ENCODE measurements around the gene IKZF3. TPM values are rescaled to one million over a fixed set of nuclear protein-coding genes. Genes with fewer than 3 reads are reported as not detected.
"Not testable (repeated sequence)": the region's sequence is repeated elsewhere in the genome, so short reads cannot be mapped to it uniquely, and the experiment has no call there.

The IKZF3 gene
- total and polyA plus RNA-seq, 7 donors: under 0.01 to 12.3 (median 0.36) TPM

DNA sequence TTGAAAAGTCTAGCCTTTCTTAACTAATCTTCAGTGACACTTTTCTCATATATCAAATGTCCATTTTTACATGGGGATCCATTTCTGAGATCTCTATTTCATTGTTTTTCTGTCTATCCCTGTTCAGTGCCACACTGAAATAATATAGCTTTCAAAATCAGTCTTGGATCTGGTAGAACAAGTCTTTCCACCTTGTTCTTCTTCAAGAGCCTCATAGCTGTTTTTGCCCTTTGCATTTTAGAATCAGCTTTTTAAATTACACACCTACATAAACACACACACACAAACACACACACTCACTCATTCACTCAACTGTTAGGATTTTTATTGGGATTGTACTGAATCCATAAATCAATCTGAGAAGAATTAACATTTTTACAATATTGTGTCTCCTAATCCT, 35.1 kb upstream of the IKZF3 start:
- Histone ChIP-seq H3K4me3 (no peak overlapping the region), H3K36me3 (peaks cover 0 to 4% (median 0%) of the 10 kb centered on the region in 4 donors), H3K27ac (no peak overlapping the region), H3K4me1 (no peaks in the 10 kb centered on the region), H3K9me3 (no peaks in the 10 kb centered on the region), H3K27me3 (no peaks in the 10 kb centered on the region)
- intact Hi-C loops (cut with DNase I): no loop called here
- no peak for DNase-seq
- TF ChIP-seq POLR2A (IDR thresholded peaks at IDR 0.05): no peak

DNA sequence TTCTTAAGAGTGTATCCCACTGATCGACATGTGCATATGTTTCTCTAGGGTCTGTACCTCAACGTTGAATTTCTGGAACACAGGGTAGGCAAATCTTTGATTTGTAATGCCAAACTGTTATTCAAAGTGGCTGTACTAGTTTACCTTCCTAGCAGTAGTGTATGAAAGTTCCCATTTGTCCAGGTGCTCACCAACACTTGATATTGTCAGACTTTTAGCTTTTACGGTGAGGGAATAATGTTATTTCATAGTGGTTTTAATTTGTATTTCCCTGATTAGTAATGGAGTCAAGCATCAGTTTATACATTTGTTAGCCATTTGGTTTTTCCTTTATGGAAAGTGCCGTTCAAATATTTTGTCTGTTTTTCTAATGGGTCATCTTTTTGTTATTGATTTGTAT, 34.0 kb upstream of the IKZF3 start:
- Histone ChIP-seq H3K9me3 (no peaks in the 10 kb centered on the region), H3K4me1 (no peaks in the 10 kb centered on the region), H3K27me3 (no peaks in the 10 kb centered on the region), H3K27ac (no peak overlapping the region), H3K4me3 (no peak overlapping the region), H3K36me3 (no peaks in the 10 kb centered on the region)
- 94 to 97% methylated on average over 4 of the region's 4 CpGs for WGBS, 2 donors
- TF ChIP-seq, protein P1, sequence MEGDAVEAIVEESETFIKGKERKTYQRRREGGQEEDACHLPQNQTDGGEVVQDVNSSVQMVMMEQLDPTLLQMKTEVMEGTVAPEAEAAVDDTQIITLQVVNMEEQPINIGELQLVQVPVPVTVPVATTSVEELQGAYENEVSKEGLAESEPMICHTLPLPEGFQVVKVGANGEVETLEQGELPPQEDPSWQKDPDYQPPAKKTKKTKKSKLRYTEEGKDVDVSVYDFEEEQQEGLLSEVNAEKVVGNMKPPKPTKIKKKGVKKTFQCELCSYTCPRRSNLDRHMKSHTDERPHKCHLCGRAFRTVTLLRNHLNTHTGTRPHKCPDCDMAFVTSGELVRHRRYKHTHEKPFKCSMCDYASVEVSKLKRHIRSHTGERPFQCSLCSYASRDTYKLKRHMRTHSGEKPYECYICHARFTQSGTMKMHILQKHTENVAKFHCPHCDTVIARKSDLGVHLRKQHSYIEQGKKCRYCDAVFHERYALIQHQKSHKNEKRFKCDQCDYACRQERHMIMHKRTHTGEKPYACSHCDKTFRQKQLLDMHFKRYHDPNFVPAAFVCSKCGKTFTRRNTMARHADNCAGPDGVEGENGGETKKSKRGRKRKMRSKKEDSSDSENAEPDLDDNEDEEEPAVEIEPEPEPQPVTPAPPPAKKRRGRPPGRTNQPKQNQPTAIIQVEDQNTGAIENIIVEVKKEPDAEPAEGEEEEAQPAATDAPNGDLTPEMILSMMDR (IDR thresholded peaks at IDR 0.05): no peak
- TF ChIP-seq POLR2AphosphoS5 (IDR thresholded peaks at IDR 0.05) (no peak), POLR2A (IDR thresholded peaks at IDR 0.05) (no peak)
- intact Hi-C loops (cut with DNase I): no loop called here
- no peak for DNase-seq

DNA sequence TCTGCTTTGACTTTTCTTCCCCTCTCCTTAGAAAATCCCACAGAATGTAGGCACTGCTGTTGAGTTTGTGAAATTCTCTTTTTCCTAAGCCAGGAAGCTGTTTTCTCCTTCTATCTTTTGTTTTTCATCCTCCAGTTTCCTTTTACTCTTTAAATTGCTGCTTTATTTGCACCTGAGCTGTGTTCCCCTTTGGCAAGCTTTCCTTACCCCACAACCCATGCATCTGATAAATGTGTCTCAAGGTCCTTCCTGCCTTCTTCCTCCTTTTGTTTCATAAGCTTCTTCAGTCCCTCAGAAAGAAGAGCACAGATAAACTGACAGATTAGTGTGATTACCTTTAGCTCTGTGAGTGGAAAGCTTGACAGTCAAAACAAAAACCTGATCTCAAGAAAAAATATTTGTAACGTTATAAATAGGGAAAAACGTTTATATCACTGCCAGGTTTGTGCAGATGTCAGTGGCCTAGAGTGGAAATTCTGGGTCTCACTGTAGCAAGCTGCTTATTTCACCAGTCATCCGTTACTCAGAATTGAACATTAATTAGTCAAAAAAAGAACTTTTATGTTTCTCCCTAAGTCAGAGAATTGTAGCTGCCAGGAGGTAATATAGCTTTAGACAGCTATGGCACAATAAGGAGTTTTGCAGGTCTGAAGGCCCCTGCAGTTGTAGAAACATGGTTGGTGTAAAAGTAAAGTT, 30.7 kb upstream of the IKZF3 start:
- H3K4me1 ChIP-seq: no peaks in the 10 kb centered on the region
- no peak overlapping the region for H3K27ac ChIP-seq
- DNase-seq: no peak
- TF ChIP-seq EP300 (IDR thresholded peaks at IDR 0.05): no peak
- TF ChIP-seq POLR2A (IDR thresholded peaks at IDR 0.05): no peak
- TF ChIP-seq, protein P1 (IDR thresholded peaks at IDR 0.05): no peak
- TF ChIP-seq POLR2AphosphoS5 (IDR thresholded peaks at IDR 0.05): no peak
- H3K36me3 ChIP-seq: no peaks in the 10 kb centered on the region
- intact Hi-C loops (cut with DNase I): no loop called here
- H3K27me3 ChIP-seq: peaks cover 0 to 25% (median 0%) of the 10 kb centered on the region in 3 donors
- 33 to 37% methylated on average over 3 of the region's 3 CpGs for WGBS, 2 donors
- H3K9me3 ChIP-seq: no peaks in the 10 kb centered on the region
- H3K4me3 ChIP-seq: no peak overlapping the region

DNA sequence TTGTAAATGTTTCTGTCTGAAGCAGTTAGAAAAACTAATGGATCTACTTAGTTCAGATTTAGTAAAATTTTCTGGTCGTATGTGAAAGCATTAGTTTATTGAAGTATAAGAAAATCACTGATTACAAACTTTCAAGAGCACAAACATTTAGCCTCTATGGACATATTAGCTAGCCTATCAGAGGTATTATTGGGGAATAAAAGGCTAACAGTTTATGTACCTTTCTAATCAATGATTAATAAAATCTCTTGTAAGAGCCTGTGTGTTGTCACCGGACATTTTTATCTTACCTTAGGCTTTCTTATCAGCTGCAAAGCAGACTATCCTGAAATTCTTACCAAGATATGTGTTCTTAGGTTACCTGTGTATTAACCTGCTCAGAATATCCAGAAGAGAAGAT, 25.1 kb upstream of the IKZF3 start:
- no peak overlapping the region for H3K4me3 ChIP-seq
- WGBS, 2 donors: 27 to 50% methylated on average over 2 of the region's 2 CpGs
- no peak overlapping the region for H3K27ac ChIP-seq
- intact Hi-C loops (cut with DNase I): no loop called here
- DNase-seq: no peak
- H3K27me3 ChIP-seq: peaks cover 0 to 33% (median 0%) of the 10 kb centered on the region in 3 donors
- TF ChIP-seq POLR2A (IDR thresholded peaks at IDR 0.05) (no peak), EP300 (IDR thresholded peaks at IDR 0.05) (no peak), POLR2AphosphoS5 (IDR thresholded peaks at IDR 0.05) (no peak)
- TF ChIP-seq, protein P1 (IDR thresholded peaks at IDR 0.05): no peak
- no peaks in the 10 kb centered on the region for H3K4me1 ChIP-seq
- H3K36me3 ChIP-seq: no peaks in the 10 kb centered on the region
- H3K9me3 ChIP-seq: no peaks in the 10 kb centered on the region

DNA sequence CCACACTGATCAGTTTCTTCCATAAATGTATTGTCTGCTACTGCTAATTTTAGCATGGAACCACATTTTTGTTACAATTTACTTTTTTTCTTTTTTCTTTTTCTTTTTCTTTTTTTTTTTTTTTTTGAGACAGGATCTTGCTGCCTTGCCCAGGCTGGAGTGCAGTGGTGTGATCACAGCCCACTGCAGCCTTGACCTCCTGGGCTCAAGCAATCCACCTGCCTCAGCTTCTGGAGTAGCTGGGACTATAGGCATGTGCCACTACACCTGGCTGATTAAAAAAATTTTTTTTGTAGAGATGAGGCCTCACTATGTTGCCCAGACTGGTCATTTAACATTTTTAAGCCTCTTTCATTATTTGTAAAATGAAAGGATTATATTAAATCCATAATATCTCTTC, 23.0 kb upstream of the IKZF3 start:
- no peak overlapping the region for H3K4me3 ChIP-seq
- no peaks in the 10 kb centered on the region for H3K36me3 ChIP-seq
- H3K4me1 ChIP-seq: no peaks in the 10 kb centered on the region
- no peak overlapping the region for H3K27ac ChIP-seq
- intact Hi-C loops (cut with DNase I): no loop called here
- no peak for DNase-seq
- H3K9me3 ChIP-seq: no peaks in the 10 kb centered on the region
- no peak for TF ChIP-seq POLR2AphosphoS5 (IDR thresholded peaks at IDR 0.05)
- TF ChIP-seq, protein P1 (IDR thresholded peaks at IDR 0.05): no peak
- no peak for TF ChIP-seq POLR2A (IDR thresholded peaks at IDR 0.05)
- no peak for TF ChIP-seq EP300 (IDR thresholded peaks at IDR 0.05)
- peaks cover 0 to 27% (median 0%) of the 10 kb centered on the region in 3 donors for H3K27me3 ChIP-seq

DNA sequence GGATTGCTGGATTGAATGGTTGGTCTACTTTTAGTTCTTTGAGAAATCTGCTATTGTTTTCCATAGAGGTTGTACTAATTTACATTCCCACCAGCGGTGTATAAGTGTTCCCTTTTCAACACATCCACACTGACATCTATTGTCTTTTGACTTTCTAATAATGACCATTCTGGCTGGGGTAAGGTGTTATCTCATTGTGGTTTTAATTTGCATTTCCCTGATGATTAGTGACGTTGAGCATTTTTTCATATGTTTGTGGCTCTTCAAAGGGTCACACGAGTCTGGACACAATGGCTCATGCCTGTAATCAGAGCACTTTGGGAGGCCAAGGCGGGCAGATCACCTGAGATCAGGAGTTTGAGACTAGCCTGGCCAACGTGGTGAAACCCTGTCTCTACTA, 22.0 kb upstream of the IKZF3 start:
- H3K36me3 ChIP-seq; H3K9me3 ChIP-seq; H3K27ac ChIP-seq; intact Hi-C loops (cut with DNase I); H3K4me1 ChIP-seq; H3K4me3 ChIP-seq; DNase-seq: not testable (repeated sequence)
- WGBS, 2 donors: 70 to 80% methylated on average over 5 of the region's 5 CpGs
- H3K27me3 ChIP-seq: peaks cover 0 to 18% (median 0%) of the 10 kb centered on the region in 3 donors
